Epidermal melanocyte (primary cell): ENCODE results near the gene BCAR3.

Experiments used
- DNase-seq: peaks from one replicate; pipeline ENCODE4 v3.0.0; 2011; ENCODE audit warnings: low spot score; ENCODE audit not compliant: insufficient read length

BCAR3 gene

DNA sequence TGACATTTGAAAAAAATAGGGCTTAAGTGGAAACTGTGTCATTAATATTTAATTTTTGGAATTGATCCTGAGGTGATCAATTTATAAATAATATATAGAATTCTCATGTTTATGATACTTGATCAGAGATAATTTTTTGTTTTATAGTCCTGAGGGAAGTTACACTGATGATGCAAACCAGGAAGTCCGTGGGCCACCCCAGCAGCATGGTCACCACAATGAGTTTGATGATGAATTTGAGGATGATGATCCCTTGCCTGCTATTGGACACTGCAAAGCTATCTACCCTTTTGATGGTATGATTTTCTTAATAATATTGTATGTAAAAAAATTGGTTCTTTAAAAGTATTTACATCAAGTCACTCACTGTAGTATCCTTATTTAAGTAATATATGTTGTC is 132.5 kb downstream of the BCAR3 start:
- no peak for DNase-seq

DNA sequence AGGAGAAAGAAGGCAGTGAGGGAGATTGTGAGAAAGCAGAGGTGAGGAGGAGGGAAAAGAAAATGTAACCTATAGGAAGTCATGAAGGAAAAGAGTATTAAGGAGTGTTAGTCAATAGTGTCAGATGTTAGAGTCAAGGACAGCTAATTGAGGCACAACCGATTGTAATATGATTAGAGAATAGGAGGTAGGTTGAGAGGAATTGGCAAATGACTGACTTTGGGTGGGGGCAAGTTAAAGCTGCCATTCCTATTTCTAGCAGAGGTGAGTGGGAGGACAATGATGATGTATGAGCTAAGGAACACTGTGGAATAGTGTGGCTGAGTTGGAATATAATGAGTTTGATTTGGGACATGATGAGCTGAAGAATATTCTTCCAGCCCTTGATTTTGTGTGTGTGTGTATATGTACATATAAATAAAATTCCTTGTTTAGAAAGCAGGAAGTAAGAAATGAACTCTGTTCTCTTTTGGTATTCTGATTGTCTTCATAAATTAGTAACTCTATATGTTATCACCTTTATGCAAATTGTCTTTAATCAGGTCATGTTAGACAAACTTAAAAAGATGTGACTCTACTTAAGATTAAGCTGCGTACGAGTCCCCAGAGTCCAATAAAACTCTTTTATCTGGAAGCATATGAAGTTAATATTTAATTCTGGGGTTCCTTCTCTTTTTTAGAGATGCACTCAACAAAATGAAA is 135.3 kb downstream of the BCAR3 start:
- no peak for DNase-seq

DNA sequence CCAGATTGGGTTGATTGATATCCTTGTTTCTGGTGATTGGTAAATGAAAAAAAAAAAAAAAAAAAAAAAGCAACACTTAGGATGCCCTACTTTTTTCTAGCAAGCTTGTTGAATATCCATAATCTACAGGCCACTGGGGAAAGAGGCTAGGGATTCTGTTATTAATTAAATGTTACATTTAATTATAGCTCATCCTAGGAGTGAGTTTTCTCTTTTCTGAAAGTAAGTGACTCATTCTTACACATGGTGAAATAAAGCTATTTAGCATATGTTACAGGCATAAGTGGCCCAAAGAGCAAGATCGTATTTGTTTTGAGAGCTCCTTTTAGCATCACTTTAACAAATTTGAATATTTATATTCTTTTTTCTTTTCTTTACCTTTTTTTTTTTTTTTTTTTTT is 139.2 kb downstream of the BCAR3 start:
- no peak for DNase-seq

DNA sequence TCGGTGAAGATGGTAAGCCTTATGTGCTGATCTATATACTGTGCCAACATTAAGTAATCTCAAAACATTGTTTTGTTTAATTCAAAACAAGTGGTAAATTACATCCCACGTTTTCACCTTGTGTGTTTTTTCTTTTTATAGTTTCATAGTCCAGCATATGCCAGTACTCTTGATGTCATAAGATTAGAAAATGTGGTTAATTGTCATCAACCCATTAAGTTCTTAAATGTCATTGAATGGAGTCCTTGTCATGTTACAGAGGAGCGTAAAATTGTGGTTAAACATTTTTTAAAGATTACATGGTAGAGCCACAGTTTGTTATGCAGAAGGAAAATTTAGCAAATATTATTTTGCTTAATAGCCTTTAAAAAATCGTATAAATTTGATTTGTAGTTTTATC is 140.6 kb downstream of the BCAR3 start:
- DNase-seq: no peak

DNA sequence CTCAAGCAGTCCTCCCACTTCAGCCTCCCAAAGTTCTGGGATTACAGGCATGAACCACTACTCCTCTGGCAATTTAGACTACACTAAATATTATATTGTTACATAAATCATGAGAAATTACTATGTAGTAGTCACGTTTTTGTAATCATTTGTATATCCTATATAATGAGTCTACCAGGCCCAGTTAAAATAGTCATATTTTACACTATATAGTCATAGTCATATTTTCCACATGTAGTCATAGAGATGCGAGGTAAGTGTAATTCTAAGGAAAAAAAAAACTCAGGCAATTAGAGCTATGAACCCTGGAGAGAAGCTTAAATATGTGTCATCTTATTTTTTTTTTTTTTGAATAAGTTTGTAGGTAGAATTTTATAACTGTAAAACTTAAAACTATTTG is 143.7 kb downstream of the BCAR3 start:
- no peak for DNase-seq

DNA sequence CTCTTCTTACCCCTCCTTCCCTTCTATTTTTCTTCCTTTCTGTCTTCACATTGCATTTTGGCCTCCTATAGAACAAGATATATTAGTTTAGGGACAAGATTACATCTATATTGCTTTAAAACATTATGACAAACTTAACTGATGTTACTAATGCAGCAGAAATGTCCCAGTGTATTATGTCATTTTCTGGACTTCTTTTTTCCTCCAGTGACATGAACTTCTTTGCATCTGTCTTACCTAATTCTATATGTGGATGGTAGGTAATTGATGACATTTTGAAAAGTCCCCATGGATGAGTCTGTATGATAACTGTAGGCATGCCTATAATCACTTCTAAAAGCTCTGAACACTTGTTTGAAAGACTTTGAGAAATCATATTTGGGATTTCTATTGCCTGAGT is 144.2 kb downstream of the BCAR3 start:
- no peak for DNase-seq

DNA sequence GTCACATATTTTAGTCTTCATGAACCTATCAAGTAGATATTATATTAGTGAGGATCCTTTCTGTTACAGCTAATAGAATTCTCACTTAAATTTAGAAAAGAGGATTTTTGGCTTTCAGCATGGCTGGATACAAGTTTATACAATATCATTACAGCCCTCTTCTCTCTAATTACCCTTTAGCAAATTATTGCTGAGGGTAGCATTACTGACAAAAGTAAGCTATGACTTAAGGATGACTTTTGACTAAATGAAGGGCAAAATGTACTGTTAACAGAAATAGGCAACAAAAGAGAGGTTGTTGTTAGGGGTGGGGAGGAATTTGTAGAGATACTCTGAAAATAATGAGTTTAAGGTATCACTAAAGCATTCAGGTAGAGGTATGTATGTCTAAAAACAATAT is 148.0 kb downstream of the BCAR3 start:
- DNase-seq: no peak

DNA sequence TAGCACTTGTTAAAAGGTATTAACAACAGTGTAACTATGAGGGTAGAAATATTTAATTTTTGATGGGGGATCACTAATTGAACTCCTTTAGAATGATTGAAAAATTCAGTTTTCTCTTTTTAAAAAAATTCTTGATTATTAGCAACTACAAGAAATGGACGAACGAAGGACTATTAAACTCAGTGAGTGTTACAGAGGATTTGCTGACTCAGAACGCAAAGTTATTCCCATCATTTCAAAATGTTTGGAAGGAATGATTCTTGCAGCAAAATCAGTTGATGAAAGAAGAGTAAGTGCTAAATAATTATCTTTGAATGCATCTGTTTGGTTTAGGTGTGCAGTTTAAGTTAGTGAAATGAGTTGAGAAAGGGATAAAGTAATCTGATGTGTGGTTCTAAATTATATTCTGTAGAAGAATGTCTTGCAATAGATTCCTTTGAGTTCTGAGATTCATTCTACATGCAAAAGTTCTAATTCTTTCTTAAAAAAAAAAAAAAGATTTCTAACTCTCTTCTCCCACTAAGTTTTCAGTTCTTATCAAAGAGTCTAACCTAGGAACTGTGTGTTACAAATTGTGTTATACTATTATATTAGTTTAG is 148.8 kb downstream of the BCAR3 start:
- DNase-seq: no peak

DNA sequence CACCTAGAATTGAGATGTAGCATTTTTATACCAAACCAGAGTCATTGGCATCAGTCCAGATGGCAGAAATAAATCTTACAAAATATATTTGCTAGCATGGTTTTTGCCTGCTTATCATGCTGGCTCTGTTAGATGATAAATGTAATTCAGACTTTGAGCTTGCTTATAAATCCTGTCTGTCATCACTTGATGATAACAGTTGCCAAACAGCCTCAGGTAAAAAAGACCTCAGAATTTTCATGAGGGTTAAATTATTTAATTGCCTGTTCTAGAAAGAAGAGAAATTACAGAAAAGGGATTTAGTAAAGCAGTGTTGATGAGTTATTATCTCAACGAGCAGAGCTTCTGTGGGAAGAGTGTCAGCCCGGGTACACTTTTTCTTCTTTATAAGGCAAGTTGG is 150.4 kb downstream of the BCAR3 start:
- DNase-seq: no peak

DNA sequence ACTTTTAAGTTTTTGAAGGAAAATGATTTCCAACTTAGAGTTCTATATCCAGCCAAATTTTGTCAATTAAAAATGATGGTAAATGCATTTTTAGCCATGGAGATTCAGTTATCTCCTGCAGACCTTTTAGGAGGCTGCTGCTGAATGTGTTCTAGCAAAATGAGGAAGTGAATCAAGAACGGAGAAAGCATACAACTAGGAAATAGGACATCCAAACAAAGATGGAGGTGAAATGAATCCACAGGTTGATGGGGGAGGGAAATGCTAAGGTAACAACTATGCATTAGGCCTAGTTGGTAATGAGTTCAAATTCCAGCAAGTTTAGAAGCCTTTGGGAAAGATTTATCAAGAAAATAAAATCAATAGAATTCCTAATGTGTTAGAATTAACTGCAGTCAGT is 153.2 kb downstream of the BCAR3 start:
- DNase-seq: no peak

DNA sequence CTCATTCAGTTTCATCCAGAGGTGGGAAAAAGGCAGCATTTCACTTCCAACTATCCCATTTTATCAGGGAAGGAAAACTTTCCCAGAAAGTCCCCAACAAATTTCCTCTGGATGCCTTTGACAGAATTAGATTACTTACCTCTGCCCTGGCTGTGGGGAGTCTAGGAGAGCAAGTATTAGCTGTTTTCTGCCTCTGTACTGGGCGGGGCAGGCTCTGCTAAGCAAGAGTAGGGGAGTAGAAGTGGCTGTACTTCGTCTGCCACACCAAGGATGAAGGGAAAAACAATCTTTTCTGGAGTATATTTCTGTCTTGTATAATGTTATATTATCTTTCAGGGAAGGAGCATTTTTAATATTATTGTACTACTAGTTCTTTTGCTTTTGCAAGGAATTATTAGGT is 155.2 kb downstream of the BCAR3 start:
- no peak for DNase-seq

DNA sequence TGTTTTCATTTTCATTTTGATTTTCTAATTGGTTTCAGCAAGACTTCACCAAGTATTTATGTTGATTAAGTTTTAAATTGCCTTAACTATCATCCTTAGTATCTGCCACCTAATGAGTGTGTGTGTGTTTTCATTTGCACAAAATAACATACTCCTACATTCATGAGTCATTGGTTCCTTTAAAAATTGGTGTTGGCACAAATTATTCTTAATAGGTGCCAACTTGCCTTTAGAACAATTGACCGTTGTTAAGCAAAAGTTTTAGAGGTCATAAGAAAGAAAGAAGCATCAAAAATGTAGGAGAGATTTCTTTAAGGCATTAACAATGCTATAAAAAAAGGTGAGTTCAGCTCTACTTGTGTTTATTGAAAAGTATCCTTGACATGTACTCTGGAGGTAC is 156.2 kb downstream of the BCAR3 start:
- DNase-seq: no peak

DNA sequence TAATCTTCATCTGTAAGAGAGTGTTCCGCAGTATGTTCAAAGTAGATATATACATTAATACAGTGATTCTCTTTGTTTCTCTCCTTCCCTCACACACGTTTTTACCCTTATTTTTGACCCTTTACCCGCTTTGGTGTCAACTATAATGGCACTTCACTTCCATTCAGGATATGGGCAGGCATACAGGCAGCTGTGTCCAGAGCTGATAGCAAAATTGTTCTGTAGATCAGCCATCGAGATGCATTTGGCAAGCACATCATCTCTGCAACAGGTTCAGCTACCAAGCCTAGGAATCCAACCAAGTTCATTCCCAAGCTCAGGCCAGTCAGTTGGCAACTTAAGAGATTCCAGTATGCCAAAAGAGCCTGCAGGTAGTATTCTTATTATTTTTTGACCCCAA is 158.9 kb downstream of the BCAR3 start:
- DNase-seq: no peak

DNA sequence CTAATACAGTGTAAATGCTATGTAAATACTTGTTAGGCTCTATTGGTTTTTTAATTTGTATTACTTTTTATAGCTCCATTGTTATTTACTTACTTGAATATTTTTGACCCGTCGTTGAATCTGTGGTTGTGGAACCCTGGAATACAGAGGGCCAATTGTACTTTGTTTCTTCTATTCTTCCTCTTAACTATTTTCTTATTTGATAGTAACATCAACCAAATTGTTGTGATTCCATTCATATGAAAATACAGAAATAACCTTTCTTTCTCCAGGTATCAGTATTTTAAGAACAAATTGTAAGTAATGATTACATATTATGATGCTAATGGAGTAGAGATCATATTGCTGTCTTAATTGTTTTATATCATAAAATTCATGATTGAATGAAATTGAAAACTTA is 160.0 kb downstream of the BCAR3 start:
- DNase-seq: no peak

DNA sequence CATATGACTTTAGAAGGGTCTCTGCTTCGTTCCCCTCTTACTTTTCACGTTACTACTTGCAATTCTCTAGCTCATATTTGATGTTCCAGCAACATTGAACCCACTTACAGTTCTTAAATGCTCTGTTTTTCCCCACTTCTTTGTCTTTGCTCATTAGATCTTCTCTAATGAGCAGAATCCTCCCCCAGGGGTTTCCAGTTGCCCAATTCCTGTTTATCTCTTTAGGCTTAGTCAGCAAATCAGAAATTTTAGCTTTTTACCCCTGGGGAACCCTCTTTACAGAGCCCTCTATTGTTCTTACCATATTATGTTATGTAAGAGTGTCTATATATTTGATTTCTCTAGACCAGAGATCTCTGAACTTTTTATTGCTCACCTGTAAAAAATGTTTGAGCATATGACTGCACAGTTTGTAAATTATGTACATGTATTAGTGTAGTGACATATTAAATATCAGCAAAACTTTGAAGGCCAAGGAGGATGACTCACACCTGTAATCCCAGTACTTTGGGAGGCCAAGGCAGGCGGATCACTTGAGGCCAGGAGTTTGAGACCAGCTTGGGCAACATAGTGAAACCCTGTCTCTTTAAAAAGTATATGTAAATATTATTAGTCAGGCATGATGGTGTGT is 162.3 kb downstream of the BCAR3 start:
- no peak for DNase-seq

DNA sequence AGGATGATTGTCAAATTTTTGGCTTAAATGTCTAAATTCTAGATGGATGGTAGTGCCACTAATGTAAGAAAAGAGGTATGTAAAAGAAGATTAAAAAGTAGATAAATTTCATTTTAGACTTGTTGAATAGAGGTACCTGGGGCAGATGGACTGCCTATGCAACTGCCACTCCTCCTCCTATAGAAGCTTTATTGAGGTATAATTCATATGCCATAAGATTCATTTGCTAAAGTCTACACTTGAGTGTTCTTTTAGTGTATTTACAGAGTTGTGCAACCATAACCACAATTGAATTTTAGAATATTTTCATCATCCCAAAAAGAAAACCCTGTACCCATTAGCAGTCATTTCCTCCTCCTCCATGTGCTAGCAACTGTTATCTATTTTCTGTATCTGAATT is 163.1 kb downstream of the BCAR3 start:
- no peak for DNase-seq

DNA sequence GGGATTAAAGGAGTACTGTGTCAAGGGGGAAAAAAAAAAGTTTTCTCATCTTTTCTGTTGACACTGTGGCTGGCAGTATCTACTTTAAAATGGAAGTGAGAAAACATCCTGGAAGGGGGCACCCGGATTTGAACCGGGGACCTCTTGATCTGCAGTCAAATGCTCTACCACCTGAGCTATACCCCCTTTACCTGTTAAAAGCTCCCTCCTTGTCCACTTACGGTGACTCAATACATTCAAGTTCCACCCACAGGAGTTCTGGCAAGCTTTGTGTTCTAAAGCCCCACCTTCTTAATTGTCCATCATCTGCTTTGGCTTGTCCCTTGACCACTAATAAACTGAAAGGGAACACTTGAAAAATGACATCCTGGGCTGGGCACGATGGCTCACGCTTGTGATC is 165.5 kb downstream of the BCAR3 start:
- DNase-seq: no peak
